Endodermal cell (in vitro differentiated cells): ENCODE data around the gene DYRK1A. TPM values are rescaled to one million over a fixed set of nuclear protein-coding genes. Genes with fewer than 3 reads are reported as not detected.

Experiments used
- DNase-seq: peaks from one replicate; pipeline ENCODE4 v3.0.0-alpha.2; 2017
- H3K27ac ChIP-seq: 2 replicates; pipeline ENCODE4 v1.5.1; 2013; ENCODE audit warnings: mild to moderate bottlenecking, low read depth, low read length, moderate library complexity
- H3K27me3 ChIP-seq: 2 replicates; pipeline ENCODE4 v1.6.1; 2013; ENCODE audit warnings: mild to moderate bottlenecking, low read length, moderate library complexity; ENCODE audit not compliant: insufficient read depth, control insufficient read depth, poor library complexity, severe bottlenecking
- H3K36me3 ChIP-seq: 2 replicates; pipeline ENCODE4 v1.7.0; 2013; ENCODE audit warnings: mild to moderate bottlenecking, low read length, moderate library complexity; ENCODE audit not compliant: control insufficient read depth, insufficient read depth
- H3K4me1 ChIP-seq: one replicate; pipeline ENCODE4 v1.7.0; 2013; ENCODE audit warnings: low read length; ENCODE audit not compliant: control insufficient read depth, insufficient read depth
- H3K4me3 ChIP-seq: 2 replicates; pipeline ENCODE4 v1.5.1; 2013; ENCODE audit warnings: mild to moderate bottlenecking, low read length, moderate library complexity
- H3K9ac ChIP-seq: 2 replicates; pipeline ENCODE4 v1.6.1; 2013; ENCODE audit warnings: mild to moderate bottlenecking, low read length, moderate library complexity; ENCODE audit not compliant: poor library complexity, severe bottlenecking; ENCODE audit errors: extremely low read depth
- H3K9me3 ChIP-seq: 2 replicates; pipeline ENCODE4 v1.6.1; 2013; ENCODE audit warnings: mild to moderate bottlenecking, low read length, moderate library complexity; ENCODE audit not compliant: control insufficient read depth
- H3K27ac Mint-ChIP-seq: 2 replicates; pipeline ENCODE4 v1.8.0; 2020; ENCODE audit warnings: mixed read lengths
- H3K27me3 Mint-ChIP-seq: 2 replicates; pipeline ENCODE4 v1.8.0; 2021; ENCODE audit warnings: mild to moderate bottlenecking, mixed read lengths; ENCODE audit not compliant: insufficient read depth
- H3K36me3 Mint-ChIP-seq: 2 replicates; pipeline ENCODE4 v1.8.0; 2020; ENCODE audit warnings: low read depth, mixed read lengths
- H3K4me1 Mint-ChIP-seq: 2 replicates; pipeline ENCODE4 v1.8.0; 2020; ENCODE audit warnings: mixed read lengths
- H3K4me3 Mint-ChIP-seq: 2 replicates; pipeline ENCODE4 v1.8.0; 2020; ENCODE audit warnings: mild to moderate bottlenecking, moderate library complexity, mixed read lengths
- H3K9me3 Mint-ChIP-seq: 2 replicates; pipeline ENCODE4 v1.8.0; 2020; ENCODE audit warnings: mild to moderate bottlenecking, mixed read lengths
- CTCF ChIP-seq: fragments of 200-600 bp; sonication (generic); conservative IDR thresholded peaks from 2 replicates; pipeline ENCODE4 v1.5.0; 2021; ENCODE audit warnings: antibody characterized with exemption, mild to moderate bottlenecking
- WGBS, 2 experiments: methylation state at CpG; one replicate each; pipeline versions ENCODE4 v1.1.5 to v1.1.7; 2013; ENCODE audit warnings: missing lambda C conversion rate in 2 of 2, mixed read lengths in 1 of 2; ENCODE audit not compliant: insufficient coverage in 1 of 2, insufficient read length in 1 of 2; 5-methylcytosine and 5-hydroxymethylcytosine counted together
- total RNA-seq, 2 donors: library from RNA; stranded (reverse); fragmentation: NEBNext Ultra II Directional in 1 of 2; extraction: Animal tissue kit (Norgen Biotek cat#: 25700) in 1 of 2; gene quantifications; 2 replicates in 1 of 2; 3 replicates in 1 of 2; pipeline ENCODE4 v1.2.1, GENCODE V29; 2021

Gene DYRK1A
- total RNA-seq, 2 donors from 2014 or later, result 73.9 to 75.2 TPM

GRCh38 chr21:37459575-37459974, 93.0 kb downstream of the DYRK1A start:
- peaks cover 8% of the 10 kb centered on the region for H3K36me3 Mint-ChIP-seq
- no peak for DNase-seq
- peaks cover 4% of the 10 kb centered on the region for H3K4me1 ChIP-seq
- H3K27me3 Mint-ChIP-seq, result no peaks in the 10 kb centered on the region
- WGBS, 2 experiments, result 77% methylated on average over 3 of the region's 4 CpGs; no CpG with 5 or more reads in 1 of the 2 experiments
- no peak overlapping the region for H3K27ac ChIP-seq
- no peak overlapping the region for H3K4me3 ChIP-seq
- H3K9me3 ChIP-seq, result no peaks in the 10 kb centered on the region
- H3K4me1 Mint-ChIP-seq, result peaks cover 55% of the 10 kb centered on the region
- no peaks in the 10 kb centered on the region for H3K9me3 Mint-ChIP-seq
- H3K36me3 ChIP-seq, result peaks cover 10% of the 10 kb centered on the region
- no peak overlapping the region for H3K27ac Mint-ChIP-seq
- H3K27me3 ChIP-seq, result no peaks in the 10 kb centered on the region
- H3K9ac ChIP-seq, result no peak overlapping the region
- no peak overlapping the region for H3K4me3 Mint-ChIP-seq
- no peak for TF ChIP-seq CTCF

GRCh38 chr21:37460196-37460595, 93.6 kb downstream of the DYRK1A start:
- H3K4me1 ChIP-seq, result peaks cover 4% of the 10 kb centered on the region
- no peaks in the 10 kb centered on the region for H3K27me3 Mint-ChIP-seq
- H3K4me1 Mint-ChIP-seq, result peaks cover 52% of the 10 kb centered on the region
- H3K9ac ChIP-seq, result no peak overlapping the region
- H3K27ac ChIP-seq, result no peak overlapping the region
- H3K4me3 ChIP-seq, result no peak overlapping the region
- H3K27ac Mint-ChIP-seq, result no peak overlapping the region
- no peaks in the 10 kb centered on the region for H3K27me3 ChIP-seq
- H3K9me3 ChIP-seq, result no peaks in the 10 kb centered on the region
- no peaks in the 10 kb centered on the region for H3K9me3 Mint-ChIP-seq
- peaks cover 10% of the 10 kb centered on the region for H3K36me3 ChIP-seq
- DNase-seq, result peak; percentile 76
- 54 to 65% methylated on average over 6 to 7 of the region's 7 CpGs for WGBS, 2 experiments
- H3K4me3 Mint-ChIP-seq, result no peak overlapping the region
- H3K36me3 Mint-ChIP-seq, result peaks cover 11% of the 10 kb centered on the region
- peak; percentile 75 for TF ChIP-seq CTCF

GRCh38 chr21:37461479-37461878, 94.9 kb downstream of the DYRK1A start:
- H3K4me1 ChIP-seq, result peaks cover 4% of the 10 kb centered on the region
- Mint-ChIP-seq H3K36me3 (peaks cover 5% of the 10 kb centered on the region), H3K27ac (peak overlapping the region; percentile 26)

More at GRCh38 chr21:37461479-37461878, 94.9 kb downstream of the DYRK1A start:
- Mint-ChIP-seq H3K4me1 (peaks cover 50% of the 10 kb centered on the region), H3K27me3 (no peaks in the 10 kb centered on the region), H3K4me3 (no peak overlapping the region), H3K9me3 (no peaks in the 10 kb centered on the region)
- no peak overlapping the region for H3K27ac ChIP-seq
- H3K36me3 ChIP-seq, result peaks cover 10% of the 10 kb centered on the region
- 89% methylated on average over 4 of the region's 4 CpGs; no CpG with 5 or more reads in 1 of the 2 experiments for WGBS, 2 experiments
- H3K9me3 ChIP-seq, result no peaks in the 10 kb centered on the region
- H3K4me3 ChIP-seq, result no peak overlapping the region
- no peak for DNase-seq
- H3K27me3 ChIP-seq, result no peaks in the 10 kb centered on the region
- no peak overlapping the region for H3K9ac ChIP-seq
- no peak for TF ChIP-seq CTCF
